K562 (cell line): ENCODE measurements around the gene NFIL3. TPM values are rescaled to one million over a fixed set of nuclear protein-coding genes. Genes with fewer than 3 reads are reported as not detected.
A peak's percentile ranks its signal among the peaks of the same experiment; 100 is the strongest.

Source experiments
- ATAC-seq: fragments of 200-7000 bp; cut with Tn5 transposase; 3 replicates; pipeline ENCODE4 v1.9.1; 2020; ENCODE audit warnings: moderate library complexity
- BruUV-seq: library from RNA; stranded (reverse); fragments of 400-500 nt; replicated peaks from 2 replicates; lab custom pipeline; 2021; lab: Mats Ljungman, UMichigan
- CTCF ChIA-PET: fragments of 300-600 bp; formaldehyde crosslinking; extraction: SDS; loops from one replicate; lab custom pipeline; 2021; ENCODE audit warnings: low intra/inter-chr PET ratio; lab: Yijun Ruan, JAX
- POLR2A ChIA-PET: fragments of 300-600, 350-650 bp; sonication (Branson Sonifier 250); formaldehyde crosslinking; extraction: SDS; loops from one replicate; lab custom pipeline; 2021; ENCODE audit warnings: antibody characterized with exemption, inconsistent platforms; lab: Yijun Ruan, JAX
- DNase-seq, 4 experiments: peaks; one replicate each; pipeline versions ENCODE4 v3.0.0 to v3.0.0-alpha.2; 2011 to 2018; ENCODE audit warnings: low spot score in 3 of 4, mixed read lengths in 3 of 4; ENCODE audit errors: extremely low read depth in 1 of 4
- FAIRE-seq: peaks from 2 replicates; lab custom pipeline; 2011; peaks lifted over from hg19 to GRCh38; lab: Jason Lieb, UNC
- H2AFZ ChIP-seq: 2 replicates; pipeline ENCODE4 v1.6.0; 2011; ENCODE audit warnings: low read depth, low read length, control low read depth, inconsistent platforms
- H3K27ac ChIP-seq: fragments of 200-600 bp; 3 replicates; pipeline ENCODE4 v1.8.0; 2011; ENCODE audit warnings: low read depth, mild to moderate bottlenecking, control low read depth, inconsistent platforms, low read length, moderate library complexity, mixed read lengths; ENCODE audit errors: extremely low read depth
- H3K27me3 ChIP-seq, 2 experiments: fragments of 300-600 bp in 1 of 2; 2 replicates in 1 of 2; 3 replicates in 1 of 2; pipeline versions ENCODE4 v1.6.0 to v1.8.0; 2011; ENCODE audit warnings: inconsistent platforms in 2 of 2, low read length in 2 of 2, mild to moderate bottlenecking in 1 of 2, mixed read lengths in 1 of 2, moderate library complexity in 1 of 2; ENCODE audit not compliant: control insufficient read depth in 2 of 2, insufficient read depth in 2 of 2
- H3K36me3 ChIP-seq: fragments of 300-600 bp; 3 replicates; pipeline ENCODE4 v1.8.0; 2011; ENCODE audit warnings: mild to moderate bottlenecking, low read length, inconsistent platforms; ENCODE audit not compliant: control insufficient read depth, insufficient read depth
- H3K4me1 ChIP-seq, 2 experiments: fragments of 200-600 bp in 1 of 2; replicated peaks in 1 of 2; 2 replicates in 1 of 2; 3 replicates in 1 of 2; pipeline versions ENCODE4 v1.5.1 to v1.8.0; 2011; ENCODE audit warnings: inconsistent platforms in 2 of 2, low read length in 2 of 2, mild to moderate bottlenecking in 1 of 2, mixed read lengths in 1 of 2, moderate library complexity in 1 of 2; ENCODE audit not compliant: control insufficient read depth in 2 of 2, insufficient read depth in 2 of 2
- H3K4me2 ChIP-seq: 2 replicates; pipeline ENCODE4 v1.6.1; 2011; ENCODE audit warnings: low read length, control low read depth, inconsistent platforms, mixed read lengths; ENCODE audit not compliant: insufficient read depth
- H3K4me3 ChIP-seq: fragments of 200-600 bp; sonication (generic), shearing (Covaris generic); 2 replicates; pipeline ENCODE4 v1.5.1; 2016; ENCODE audit warnings: control low read depth, inconsistent platforms
- H3K79me2 ChIP-seq: fragments of 200-600 bp; 3 replicates; pipeline ENCODE4 v1.8.0; 2011; ENCODE audit warnings: low read length, inconsistent platforms; ENCODE audit not compliant: control insufficient read depth, insufficient read depth
- H3K9ac ChIP-seq, 2 experiments: 2 replicates each; pipeline versions ENCODE4 v1.6.0 to v1.6.1; 2011; ENCODE audit warnings: low read depth in 2 of 2, low read length in 2 of 2, control low read depth in 1 of 2, inconsistent platforms in 1 of 2, mild to moderate bottlenecking in 1 of 2, mixed read lengths in 1 of 2; ENCODE audit not compliant: insufficient read depth in 1 of 2
- H3K9me1 ChIP-seq: one replicate; pipeline ENCODE4 v1.6.0; 2011; ENCODE audit warnings: inconsistent platforms, mild to moderate bottlenecking, low read length, moderate library complexity; ENCODE audit not compliant: control insufficient read depth, insufficient read depth
- H3K9me3 ChIP-seq: replicated peaks from 2 replicates; pipeline ENCODE4 v1.5.1; 2011; ENCODE audit warnings: low read depth, low read length, inconsistent platforms; ENCODE audit not compliant: control insufficient read depth, insufficient read depth
- H4K20me1 ChIP-seq: replicated peaks from 2 replicates; pipeline ENCODE4 v1.6.1; 2011; ENCODE audit warnings: low read length, inconsistent platforms, mixed read lengths; ENCODE audit not compliant: control insufficient read depth, insufficient read depth
- CHD4 ChIP-seq: fragments of 200-600 bp; sonication (generic); IDR thresholded peaks from 3 replicates; pipeline ENCODE4 v1.6.1; 2012; ENCODE audit warnings: low read depth, mild to moderate bottlenecking, mixed read lengths, low read length, inconsistent platforms; ENCODE audit not compliant: insufficient read depth, insufficient replicate concordance, poor library complexity, severe bottlenecking
- CSDE1 ChIP-seq, 2 experiments: fragments of 450-650 bp; IDR thresholded peaks; 2 replicates each; pipeline ENCODE4 v1.6.1; 2016; ENCODE audit warnings: mild to moderate bottlenecking in 1 of 2
- FOSL1 ChIP-seq: fragments of 200-800 bp; sonication (Bioruptor generic); conservative IDR thresholded peaks from 2 replicates; pipeline ENCODE4 v1.6.1; 2016; ENCODE audit warnings: missing genetic modification characterization, missing compliant biosample characterization
- NR2C2 ChIP-seq, 2 experiments: fragments of 200-800 bp in 1 of 2; sonication (Bioruptor generic) in 1 of 2; sonication (generic) in 1 of 2; formaldehyde crosslinking in 1 of 2; IDR thresholded peaks; 2 replicates each; pipeline versions ENCODE4 v1.6.1 to v1.8.0; 2016 to 2022; ENCODE audit warnings: mild to moderate bottlenecking in 1 of 2, missing compliant biosample characterization in 1 of 2, missing genetic modification characterization in 1 of 2, missing genetic modification reagents in 1 of 2
- NR2F6 ChIP-seq: fragments of 450-650 bp; formaldehyde crosslinking; IDR thresholded peaks from 2 replicates; pipeline ENCODE4 v1.4.0; 2020; ENCODE audit warnings: mild to moderate bottlenecking
- POLR2H ChIP-seq: IDR thresholded peaks from 2 replicates; pipeline ENCODE4 v1.6.1; 2016; ENCODE audit warnings: missing genetic modification characterization, low read depth, mild to moderate bottlenecking, control low read depth, missing compliant biosample characterization, moderate library complexity
- STAT5B ChIP-seq: fragments of 250-450 bp; sonication (Bioruptor Pico); IDR thresholded peaks from 2 replicates; pipeline ENCODE4 v1.8.0; 2021; ENCODE audit warnings: mild to moderate bottlenecking, inconsistent platforms
- TAF7 ChIP-seq: fragments of 450-650 bp; IDR thresholded peaks from 2 replicates; pipeline ENCODE4 v1.6.1; 2016; ENCODE audit warnings: missing genetic modification characterization, missing compliant biosample characterization
- WGBS: fragments of 100-300 bp; shearing (Covaris generic); methylation state at CpG from one replicate; pipeline ENCODE4 v1.1.6; 2016; ENCODE audit warnings: low coverage, mixed read lengths; ENCODE audit not compliant: insufficient coverage; ENCODE audit errors: missing lambda C conversion rate; 5-methylcytosine and 5-hydroxymethylcytosine counted together
- in situ Hi-C: fragments of 300-500 bp; cut with MboI; formaldehyde crosslinking; loops from 4 replicates; pipeline ENCODE4 v1.15.0; 2018; ENCODE audit warnings: inconsistent platforms, mixed read lengths
- intact Hi-C: fragments of 100-400 bp; cut with micrococcal nuclease; formaldehyde crosslinking; loops from 2 replicates; pipeline ENCODE4 v1.14.2; 2022
- polyA plus RNA-seq, 8 experiments: library from polyadenylated mRNA; depleted of rRNA in 4 of 8; stranded (reverse) in 5 of 8; unstranded in 3 of 8; fragments of >200 nt; fragmentation: Nextera tagmentation in 2 of 8; fragmentation: Illumina TruSeq in 1 of 8; extraction: Ambion mirVana in 2 of 8; extraction: Trizol in 1 of 8; gene quantifications; 2 replicates each; pipeline versions ENCODE4 v1.2.1 to v1.2.3, GENCODE V29; 2011 to 2014; ENCODE audit warnings: inconsistent platforms in 1 of 8, missing spikeins in 1 of 8
- total RNA-seq, 7 experiments: library from RNA; depleted of rRNA in 6 of 7; stranded (reverse); fragments of >200 nt in 6 of 7; fragmentation: Illumina TruSeq in 2 of 7; extraction: Trizol in 2 of 7; gene quantifications; 2 replicates each; pipeline versions ENCODE4 v1.2.1 to v1.2.3, GENCODE V29; 2011 to 2021; ENCODE audit warnings: low replicate concordance in 1 of 7
- TF ChIP-seq, protein P1 (sequence below): fragments of 200-800 bp; sonication (Bioruptor generic); IDR thresholded peaks from 2 replicates; pipeline ENCODE4 v1.6.1; 2017; ENCODE audit warnings: missing genetic modification characterization, missing compliant biosample characterization

The NFIL3 gene
- total and polyA plus RNA-seq, 9 of the 15 experiments (the other 6 are each of a cell fraction or from before 2014, with no cell fraction given) = 3.2 to 16.1 (median 9.3) TPM

DNA sequence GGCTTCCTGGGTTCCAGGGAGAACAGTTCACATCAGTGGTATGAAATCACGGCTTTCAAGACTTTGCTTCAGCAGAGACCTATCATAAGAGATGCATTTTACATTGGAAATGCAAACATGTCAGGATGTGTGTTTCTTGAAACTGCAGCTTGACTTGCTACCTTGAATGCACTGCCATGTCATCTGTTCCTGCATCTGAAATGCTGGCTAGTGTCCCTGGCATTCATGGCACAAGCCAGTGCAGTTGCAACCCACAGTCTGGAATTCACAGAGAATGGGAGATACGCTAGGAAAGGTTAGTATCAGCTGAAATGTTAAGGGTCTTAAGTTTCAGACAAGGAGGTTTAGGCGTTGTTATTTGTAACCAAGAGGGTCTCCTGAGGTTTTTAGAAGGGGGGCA lies 24.7 kb downstream of the NFIL3 start (continued):
- TF ChIP-seq POLR2H (tag) (no peak), CHD4 (no peak), TAF7 (tag) (no peak), STAT5B (CRISPR knock-in tag) (no peak), CSDE1 (IDR thresholded peaks at IDR 0.05) (no peak), NR2C2 (CRISPR knock-in tag; IDR thresholded peaks at IDR 0.05) (no peak), NR2C2 (tag; IDR thresholded peaks at IDR 0.05) (no peak), NR2F6 (no peak)

DNA sequence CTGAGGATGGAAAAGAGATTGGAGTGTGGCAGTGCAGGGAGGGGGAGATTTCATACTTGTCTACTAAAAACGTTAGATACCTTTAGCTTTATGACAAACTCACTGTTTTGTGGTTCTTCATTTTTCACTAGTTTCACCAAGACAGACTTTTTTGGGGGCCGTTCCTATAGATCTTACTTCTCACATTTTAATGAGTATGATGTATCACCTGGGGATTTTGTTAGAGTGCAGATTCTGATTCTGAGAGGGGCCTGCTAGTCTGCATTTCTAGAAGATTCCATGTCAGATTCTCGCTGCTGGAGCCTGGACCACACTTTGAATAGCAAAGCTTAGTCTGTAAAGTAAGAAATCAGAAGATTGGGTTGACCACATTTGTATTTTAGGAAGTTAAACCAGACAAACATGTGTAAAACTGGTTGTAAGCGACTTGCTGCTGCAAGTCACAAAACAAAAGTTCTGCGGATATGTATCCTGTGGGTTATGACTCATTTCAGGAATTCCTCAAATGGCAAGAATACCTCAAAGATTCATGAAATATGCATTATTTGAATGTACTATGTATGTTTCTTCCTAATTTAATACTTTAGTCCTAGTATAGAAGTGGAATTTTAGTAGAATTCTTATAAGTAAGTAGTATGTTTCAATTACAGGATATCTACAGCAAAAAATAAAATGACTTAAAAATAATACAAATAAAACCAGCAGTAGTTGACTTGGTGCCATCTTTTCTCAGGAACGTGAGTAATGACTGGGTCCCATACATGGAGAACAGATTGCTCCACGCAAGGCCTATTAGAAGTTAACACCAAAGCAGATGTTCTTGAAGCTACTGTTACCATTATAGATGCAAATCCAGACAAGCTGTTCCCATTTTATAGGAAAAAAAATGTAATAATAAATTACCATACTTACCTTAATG lies 27.8 kb downstream of the NFIL3 start:
- Histone ChIP-seq H4K20me1 (no peaks in the 10 kb centered on the region), H3K9me3 (no peaks in the 10 kb centered on the region), H3K36me3 (no peaks in the 10 kb centered on the region), H3K4me3 (no peak overlapping the region), H2AFZ (no peak overlapping the region), H3K27me3 (no peaks in the 10 kb centered on the region), H3K9ac (no peak overlapping the region), H3K27ac (no peak overlapping the region), H3K4me1 (no peaks in the 10 kb centered on the region), H3K9me1 (no peaks in the 10 kb centered on the region)
- FAIRE-seq (no peak), ATAC-seq (no peak), DNase-seq (no peak)
- intact Hi-C loops (no loop called here), in situ Hi-C loops (no loop called here)
- BruUV-seq = no TSS peak
- 30% methylated on average over 7 of the region's 7 CpGs for WGBS
- CTCF ChIA-PET = no interaction called here
- POLR2A ChIA-PET = no interaction called here
- TF ChIP-seq, protein P1, sequence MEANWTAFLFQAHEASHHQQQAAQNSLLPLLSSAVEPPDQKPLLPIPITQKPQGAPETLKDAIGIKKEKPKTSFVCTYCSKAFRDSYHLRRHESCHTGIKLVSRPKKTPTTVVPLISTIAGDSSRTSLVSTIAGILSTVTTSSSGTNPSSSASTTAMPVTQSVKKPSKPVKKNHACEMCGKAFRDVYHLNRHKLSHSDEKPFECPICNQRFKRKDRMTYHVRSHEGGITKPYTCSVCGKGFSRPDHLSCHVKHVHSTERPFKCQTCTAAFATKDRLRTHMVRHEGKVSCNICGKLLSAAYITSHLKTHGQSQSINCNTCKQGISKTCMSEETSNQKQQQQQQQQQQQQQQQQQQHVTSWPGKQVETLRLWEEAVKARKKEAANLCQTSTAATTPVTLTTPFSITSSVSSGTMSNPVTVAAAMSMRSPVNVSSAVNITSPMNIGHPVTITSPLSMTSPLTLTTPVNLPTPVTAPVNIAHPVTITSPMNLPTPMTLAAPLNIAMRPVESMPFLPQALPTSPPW (CRISPR knock-in tag) = no peak
- peak; percentile 51 for TF ChIP-seq FOSL1 (tag)
- TF ChIP-seq, all 486 proteins: peak for 1
- no peak overlapping the region for H3K4me2 ChIP-seq
- no peaks in the 10 kb centered on the region for H3K79me2 ChIP-seq
